PC-3 (cell line): Measurements from ENCODE around the gene MCTP2. TPM values are rescaled to one million over a fixed set of nuclear protein-coding genes. Genes with fewer than 3 reads are reported as not detected.

Experiments
- ATAC-seq: fragments of 200-7000 bp; cut with Tn5 transposase; 2 replicates; pipeline ENCODE4 v1.9.1; 2020; ENCODE audit warnings: mild to moderate bottlenecking, moderate library complexity
- BruUV-seq: library from RNA; stranded (reverse); fragments of 400-500 nt; replicated peaks from 2 replicates; lab custom pipeline; 2021; lab: Mats Ljungman, UMichigan
- CTCF ChIA-PET: fragments of 300-600 bp; sonication (Branson Sonifier 250); formaldehyde crosslinking; loops from one replicate; lab custom pipeline; 2022; ENCODE audit warnings: antibody characterized with exemption; lab: Charles Lee
- POLR2A ChIA-PET: fragments of 300-600 bp; sonication (Branson Sonifier 250); formaldehyde crosslinking; loops from one replicate; lab custom pipeline; 2022; ENCODE audit warnings: antibody characterized with exemption; ENCODE audit not compliant: unreplicated experiment; lab: Charles Lee
- DNase-seq: peaks from one replicate; pipeline ENCODE4 v3.0.0-alpha.2; 2015
- H2AFZ ChIP-seq: fragments of 300-600 bp; sonication (generic); 2 replicates; pipeline ENCODE4 v1.6.0; 2016; ENCODE audit warnings: antibody characterized with exemption, low read length
- H3F3A ChIP-seq: fragments of 300-600 bp; sonication (generic); one replicate; pipeline ENCODE4 v1.6.0; 2017; ENCODE audit warnings: antibody characterized with exemption, low read length, control low read depth, mild to moderate bottlenecking; ENCODE audit not compliant: unreplicated experiment
- H3K27ac ChIP-seq: fragments of 300-600 bp; sonication (generic); 2 replicates; pipeline ENCODE4 v1.5.1; 2016; ENCODE audit warnings: mild to moderate bottlenecking, low read length
- H3K27me3 ChIP-seq: fragments of 300-600 bp; sonication (generic); 2 replicates; pipeline ENCODE4 v1.6.1; 2016; ENCODE audit warnings: low read length, mixed read lengths
- H3K36me3 ChIP-seq: fragments of 300-600 bp; sonication (generic); 2 replicates; pipeline ENCODE4 v1.6.1; 2016; ENCODE audit warnings: low read depth, mixed run types, low read length, mixed read lengths
- H3K4me1 ChIP-seq: fragments of 300-600 bp; sonication (generic); 2 replicates; pipeline ENCODE4 v1.5.1; 2016; ENCODE audit warnings: low read length; ENCODE audit not compliant: insufficient read depth
- H3K4me2 ChIP-seq: fragments of 300-600 bp; sonication (generic); 2 replicates; pipeline ENCODE4 v1.6.0; 2016; ENCODE audit warnings: low read length
- H3K4me3 ChIP-seq: fragments of 300-600 bp; sonication (generic); 2 replicates; pipeline ENCODE4 v1.5.1; 2016; ENCODE audit warnings: mild to moderate bottlenecking, low read length, mixed read lengths
- H3K79me2 ChIP-seq: fragments of 300-600 bp; sonication (generic); 2 replicates; pipeline ENCODE4 v1.6.1; 2017; ENCODE audit warnings: low read length, mixed read lengths
- H3K9ac ChIP-seq: fragments of 300-600 bp; sonication (generic); 2 replicates; pipeline ENCODE4 v1.6.0; 2016; ENCODE audit warnings: mild to moderate bottlenecking, low read length
- H3K9me2 ChIP-seq: fragments of 300-600 bp; sonication (generic); replicated peaks from 2 replicates; pipeline ENCODE4 v1.6.1; 2016; ENCODE audit warnings: mixed run types, low read length, mixed read lengths
- H3K9me3 ChIP-seq: fragments of 300-600 bp; sonication (generic); 2 replicates; pipeline ENCODE4 v1.6.1; 2016; ENCODE audit warnings: low read length, mixed read lengths
- H4K20me1 ChIP-seq: fragments of 300-600 bp; sonication (generic); 2 replicates; pipeline ENCODE4 v1.6.1; 2016; ENCODE audit warnings: low read length, mixed read lengths
- EZH2 ChIP-seq: fragments of 300-600 bp; sonication (generic); IDR thresholded peaks from one replicate; pipeline ENCODE4 v1.6.1; 2017; ENCODE audit warnings: antibody characterized with exemption, mild to moderate bottlenecking, low read length; ENCODE audit not compliant: unreplicated experiment
- EZH2phosphoT487 ChIP-seq: fragments of 300-600 bp; sonication (generic); IDR thresholded peaks from 2 replicates; pipeline ENCODE4 v1.6.1; 2018; ENCODE audit warnings: mild to moderate bottlenecking, antibody characterized with exemption, low read length, borderline replicate concordance
- intact Hi-C: fragments of 100-400 bp; cut with micrococcal nuclease; formaldehyde crosslinking; loops from 2 replicates; pipeline ENCODE4 v1.9.0; 2023
- total RNA-seq: library from RNA; depleted of rRNA; stranded (reverse); fragments of >200 nt; gene quantifications from 2 replicates; pipeline ENCODE4 v1.2.3, GENCODE V29; 2014
- TF ChIP-seq, protein P1 (sequence below): fragments of 300-600 bp; sonication (generic); conservative IDR thresholded peaks from 2 replicates; pipeline ENCODE4 v1.5.1; 2017; ENCODE audit warnings: antibody characterized with exemption, low read depth, mild to moderate bottlenecking, low read length

MCTP2 gene
- total RNA-seq, 1 experiment from 2014 or later = 6.2 TPM

DNA sequence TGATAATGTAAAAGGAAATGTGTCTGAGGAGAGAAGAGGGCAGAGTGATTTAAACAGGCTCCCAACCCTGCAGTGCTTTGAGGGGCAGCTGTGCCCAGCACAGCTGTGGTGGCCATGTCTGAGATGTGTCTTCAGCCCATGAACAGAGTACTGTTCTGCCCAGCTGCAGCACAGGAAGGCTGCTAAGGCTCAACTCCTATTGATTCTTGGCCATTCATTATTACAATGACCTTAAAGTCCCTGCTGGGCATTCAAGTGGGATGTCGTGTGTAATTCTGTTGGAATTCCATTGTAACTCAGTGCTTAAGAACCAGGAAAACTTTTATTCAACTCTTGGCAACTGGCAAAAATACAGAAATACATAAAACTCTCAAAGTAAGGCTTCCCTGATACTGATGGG, 229.3 kb downstream of the MCTP2 start:
- TF ChIP-seq EZH2phosphoT487 = no peak
- TF ChIP-seq, protein P1, sequence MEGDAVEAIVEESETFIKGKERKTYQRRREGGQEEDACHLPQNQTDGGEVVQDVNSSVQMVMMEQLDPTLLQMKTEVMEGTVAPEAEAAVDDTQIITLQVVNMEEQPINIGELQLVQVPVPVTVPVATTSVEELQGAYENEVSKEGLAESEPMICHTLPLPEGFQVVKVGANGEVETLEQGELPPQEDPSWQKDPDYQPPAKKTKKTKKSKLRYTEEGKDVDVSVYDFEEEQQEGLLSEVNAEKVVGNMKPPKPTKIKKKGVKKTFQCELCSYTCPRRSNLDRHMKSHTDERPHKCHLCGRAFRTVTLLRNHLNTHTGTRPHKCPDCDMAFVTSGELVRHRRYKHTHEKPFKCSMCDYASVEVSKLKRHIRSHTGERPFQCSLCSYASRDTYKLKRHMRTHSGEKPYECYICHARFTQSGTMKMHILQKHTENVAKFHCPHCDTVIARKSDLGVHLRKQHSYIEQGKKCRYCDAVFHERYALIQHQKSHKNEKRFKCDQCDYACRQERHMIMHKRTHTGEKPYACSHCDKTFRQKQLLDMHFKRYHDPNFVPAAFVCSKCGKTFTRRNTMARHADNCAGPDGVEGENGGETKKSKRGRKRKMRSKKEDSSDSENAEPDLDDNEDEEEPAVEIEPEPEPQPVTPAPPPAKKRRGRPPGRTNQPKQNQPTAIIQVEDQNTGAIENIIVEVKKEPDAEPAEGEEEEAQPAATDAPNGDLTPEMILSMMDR = no peak
- no peak for TF ChIP-seq EZH2
- Histone ChIP-seq H3K36me3 (no peaks in the 10 kb centered on the region), H3K9ac (no peak overlapping the region), H3K4me2 (no peak overlapping the region), H3K4me3 (no peak overlapping the region), H3K9me3 (no peaks in the 10 kb centered on the region), H3K79me2 (no peaks in the 10 kb centered on the region), H3K27ac (no peak overlapping the region), H3K9me2 (no peaks in the 10 kb centered on the region), H3K4me1 (no peaks in the 10 kb centered on the region), H2AFZ (no peak overlapping the region), H3F3A (no peaks in the 10 kb centered on the region), H4K20me1 (no peaks in the 10 kb centered on the region), H3K27me3 (no peaks in the 10 kb centered on the region)
- ChIA-PET CTCF (no interaction called here), POLR2A (no interaction called here)
- ATAC-seq (no peak), DNase-seq (no peak)
- intact Hi-C loops = no loop called here
- no TSS peak for BruUV-seq

DNA sequence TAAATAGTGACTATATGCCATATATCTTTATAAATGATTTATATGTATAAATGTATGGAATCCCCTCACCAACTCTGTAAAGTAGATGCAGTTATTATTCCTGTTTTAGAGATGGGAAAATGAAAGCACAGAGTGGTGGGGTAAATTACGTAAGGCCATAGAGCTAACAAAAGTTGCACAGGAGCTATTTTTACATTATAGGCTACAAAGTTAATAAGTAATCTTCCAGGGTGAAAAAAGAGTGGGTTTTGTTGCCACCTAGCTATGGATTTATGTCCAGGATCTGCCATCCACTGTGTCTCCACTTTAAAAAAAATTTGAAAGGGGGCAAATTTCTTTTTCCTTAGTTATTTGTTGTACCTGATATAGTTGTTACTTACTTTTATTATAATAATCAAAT, 235.7 kb downstream of the MCTP2 start:
- Histone ChIP-seq H3K9me2 (no peaks in the 10 kb centered on the region), H3K4me2 (no peak overlapping the region), H4K20me1 (no peaks in the 10 kb centered on the region), H3K4me3 (no peak overlapping the region), H3K27me3 (no peaks in the 10 kb centered on the region), H3K79me2 (no peaks in the 10 kb centered on the region), H3F3A (no peaks in the 10 kb centered on the region), H3K9me3 (no peaks in the 10 kb centered on the region), H3K27ac (no peak overlapping the region), H2AFZ (no peak overlapping the region), H3K36me3 (no peaks in the 10 kb centered on the region), H3K9ac (no peak overlapping the region), H3K4me1 (no peaks in the 10 kb centered on the region)
- DNase-seq = no peak
- TF ChIP-seq, protein P1 = no peak
- TF ChIP-seq EZH2 (no peak), EZH2phosphoT487 (no peak)
- ATAC-seq = no peak
- no TSS peak for BruUV-seq
- intact Hi-C loops = no loop called here
- ChIA-PET CTCF (no interaction called here), POLR2A (no interaction called here)

DNA sequence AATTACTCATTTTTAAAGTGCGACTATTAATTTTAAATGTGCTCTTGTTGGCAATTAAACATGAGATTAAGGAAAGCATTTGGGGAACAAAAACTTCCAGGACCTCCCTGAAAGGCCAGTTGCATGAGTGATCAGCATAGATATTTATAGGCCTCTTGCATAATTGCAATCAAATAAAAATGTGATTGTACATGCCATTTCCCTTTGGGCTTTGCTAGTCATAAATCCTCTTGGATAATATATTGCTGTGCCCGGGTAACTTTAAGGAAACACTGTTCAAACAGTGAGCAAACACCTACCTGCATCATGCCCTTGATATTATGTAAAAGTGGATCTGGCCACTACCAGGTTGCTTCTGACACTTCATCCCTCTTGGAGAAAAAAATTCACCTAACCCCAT, 239.1 kb downstream of the MCTP2 start:
- no TSS peak for BruUV-seq
- no peak for ATAC-seq

More for the DNA sequence above, 239.1 kb downstream of the MCTP2 start:
- H3F3A ChIP-seq = no peaks in the 10 kb centered on the region
- ChIA-PET POLR2A (no interaction called here), CTCF (no interaction called here)
- H2AFZ ChIP-seq = no peak overlapping the region
- TF ChIP-seq EZH2 (no peak), EZH2phosphoT487 (no peak)
- TF ChIP-seq, protein P1 = no peak
- no peaks in the 10 kb centered on the region for H3K9me2 ChIP-seq
- peak; percentile 4 for DNase-seq
- no peaks in the 10 kb centered on the region for H3K36me3 ChIP-seq
- no peak overlapping the region for H3K4me2 ChIP-seq
- no peaks in the 10 kb centered on the region for H3K9me3 ChIP-seq
- H3K27ac ChIP-seq = no peak overlapping the region
- H3K79me2 ChIP-seq = no peaks in the 10 kb centered on the region
- intact Hi-C loops = no loop called here
- H3K4me1 ChIP-seq = no peaks in the 10 kb centered on the region
- H3K9ac ChIP-seq = no peak overlapping the region
- no peaks in the 10 kb centered on the region for H3K27me3 ChIP-seq
- H4K20me1 ChIP-seq = no peaks in the 10 kb centered on the region
- H3K4me3 ChIP-seq = no peak overlapping the region
